ENCODE results near the gene KIAA1755.

- TF ChIP-seq YY1 (IDR thresholded peaks at IDR 0.05; ENCODE audit: insufficient read depth, insufficient read length) (no peak), ZNF274 (IDR thresholded peaks at IDR 0.05; ENCODE audit: low read depth, low read length) (no peak)
Measured at GRCh38 chr20:38278763-38279162, 18.2 kb upstream of the KIAA1755 start.

All from NT2/D1 (cell line).